Tibial nerve (tissue), 4 donors: Measurements from ENCODE around the gene RALGDS. TPM values are rescaled to one million over a fixed set of nuclear protein-coding genes. Genes with fewer than 3 reads are reported as not detected.

Source experiments
- DNase-seq, 2 donors: peaks; one replicate each; pipeline ENCODE4 v3.0.0-alpha.2; 2019; ENCODE audit warnings: low spot score in 2 of 2
- H3K27ac ChIP-seq, 4 donors: fragments of 200-600 bp; sonication (generic) in 3 of 4; one replicate each; pipeline ENCODE4 v1.5.1; 2017 to 2019; ENCODE audit warnings: mild to moderate bottlenecking in 1 of 4
- H3K27me3 ChIP-seq, 2 donors: fragments of 200-600 bp; sonication (generic) in 1 of 2; one replicate each; pipeline versions ENCODE4 v1.5.1 to v1.6.0; 2017 to 2019
- H3K36me3 ChIP-seq, 3 donors: fragments of 200-600 bp; sonication (generic); one replicate each; pipeline ENCODE4 v1.5.1; 2018 to 2019
- H3K4me1 ChIP-seq, 4 donors: fragments of 200-600 bp; sonication (generic) in 3 of 4; one replicate each; pipeline ENCODE4 v1.5.1; 2017 to 2019
- H3K4me3 ChIP-seq, 4 donors: fragments of 200-600 bp; sonication (generic) in 3 of 4; one replicate each; pipeline ENCODE4 v1.5.1; 2017 to 2019; ENCODE audit warnings: mild to moderate bottlenecking in 1 of 4, moderate library complexity in 1 of 4
- H3K9me3 ChIP-seq, 4 donors: fragments of 200-600 bp; sonication (generic) in 3 of 4; one replicate each; pipeline ENCODE4 v1.5.1; 2017 to 2019
- CTCF ChIP-seq, 5 experiments: fragments of 200-600 bp in 3 of 5; fragments of 450-650 bp in 2 of 5; sonication (generic) in 3 of 5; IDR thresholded peaks; one replicate each; pipeline ENCODE4 v1.5.1; 2016 to 2019; ENCODE audit warnings: antibody characterized with exemption in 5 of 5, mild to moderate bottlenecking in 3 of 5, moderate library complexity in 2 of 5
- EP300 ChIP-seq, 2 donors: sonication (generic); formaldehyde crosslinking; IDR thresholded peaks; one replicate each; pipeline ENCODE4 v1.6.1; 2017; ENCODE audit warnings: antibody characterized with exemption in 2 of 2, mild to moderate bottlenecking in 1 of 2
- POLR2A ChIP-seq, 2 donors: fragments of 450-650 bp; IDR thresholded peaks; one replicate each; pipeline ENCODE4 v1.6.1; 2017; ENCODE audit warnings: antibody characterized with exemption in 2 of 2, mild to moderate bottlenecking in 2 of 2, moderate library complexity in 2 of 2
- WGBS, 2 donors: methylation state at CpG; one replicate each; pipeline ENCODE4 v1.1.5; 2018; 5-methylcytosine and 5-hydroxymethylcytosine counted together
- total RNA-seq, 4 donors: library from RNA; depleted of rRNA; stranded (reverse); fragments of >200 nt; gene quantifications; one replicate each; pipeline ENCODE4 v1.1.0, GENCODE V29; 2016

RALGDS gene
- total RNA-seq, 4 donors from 2014 or later, result 34.5 to 60.0 (median 48.7) TPM

- TF ChIP-seq POLR2A (IDR thresholded peaks at IDR 0.05), result no peak
- TF ChIP-seq CTCF (IDR thresholded peaks at IDR 0.05), result no peak
- TF ChIP-seq EP300 (IDR thresholded peaks at IDR 0.05), result no peak
- Histone ChIP-seq H3K9me3 (peaks cover 0 to 21% (median 6%) of the 10 kb centered on the region in 4 donors), H3K4me1 (peaks cover 0 to 7% (median 3%) of the 10 kb centered on the region in 4 donors), H3K4me3 (no peak overlapping the region), H3K27me3 (no peaks in the 10 kb centered on the region), H3K36me3 (peaks cover 6 to 99% (median 54%) of the 10 kb centered on the region in 3 donors), H3K27ac (no peak overlapping the region)
- 88 to 94% methylated on average over 13 of the region's 13 CpGs for WGBS, 2 donors
- DNase-seq, result no peak
Measured at GRCh38 chr9:133100506-133101355, 20.3 kb downstream of the RALGDS start.

- Histone ChIP-seq H3K4me3 (no peak overlapping the region), H3K27ac (no peak overlapping the region), H3K27me3 (no peaks in the 10 kb centered on the region), H3K9me3 (peaks cover 0 to 29% (median 7%) of the 10 kb centered on the region in 4 donors), H3K4me1 (peaks cover 0 to 7% (median 3%) of the 10 kb centered on the region in 4 donors), H3K36me3 (peaks cover 6 to 94% (median 54%) of the 10 kb centered on the region in 3 donors)
- no peak for DNase-seq
- 95 to 98% methylated on average over 9 to 10 of the region's 12 CpGs for WGBS, 2 donors
- no peak for TF ChIP-seq CTCF (IDR thresholded peaks at IDR 0.05)
- no peak for TF ChIP-seq POLR2A (IDR thresholded peaks at IDR 0.05)
- no peak for TF ChIP-seq EP300 (IDR thresholded peaks at IDR 0.05)
Measured at GRCh38 chr9:133099726-133100505, 21.1 kb downstream of the RALGDS start.

- H3K36me3 ChIP-seq, result peaks cover 6 to 83% (median 54%) of the 10 kb centered on the region in 3 donors
- no peak overlapping the region for H3K4me3 ChIP-seq
Measured at GRCh38 chr9:133098871-133099270, 22.2 kb downstream of the RALGDS start.

GRCh38 chr9:133098104-133098754 is 22.8 kb downstream of the RALGDS start:
- H3K27me3 ChIP-seq, result no peaks in the 10 kb centered on the region
- peaks cover 6 to 77% (median 54%) of the 10 kb centered on the region in 3 donors for H3K36me3 ChIP-seq
- TF ChIP-seq POLR2A (IDR thresholded peaks at IDR 0.05), result no peak
- no peak for TF ChIP-seq CTCF (IDR thresholded peaks at IDR 0.05)
- peaks cover 0 to 30% (median 7%) of the 10 kb centered on the region in 4 donors for H3K9me3 ChIP-seq
- DNase-seq, result no peak
- WGBS, 2 donors, result 89 to 92% methylated on average over 12 to 15 of the region's 16 CpGs
- H3K27ac ChIP-seq, result no peak overlapping the region
- no peak overlapping the region for H3K4me3 ChIP-seq
- no peaks in the 10 kb centered on the region for H3K4me1 ChIP-seq

More at GRCh38 chr9:133098871-133099270, 22.2 kb downstream of the RALGDS start:
- Histone ChIP-seq H3K27ac (no peak overlapping the region), H3K4me1 (peaks cover 0 to 6% (median 3%) of the 10 kb centered on the region in 4 donors), H3K27me3 (no peaks in the 10 kb centered on the region), H3K9me3 (peaks cover 0 to 30% (median 7%) of the 10 kb centered on the region in 4 donors)
- no peak for DNase-seq
- WGBS, 2 donors, result 95 to 99% methylated on average over 5 of the region's 5 CpGs
- TF ChIP-seq CTCF (IDR thresholded peaks at IDR 0.05) (no peak), EP300 (IDR thresholded peaks at IDR 0.05) (no peak), POLR2A (IDR thresholded peaks at IDR 0.05) (no peak)
